ENCODE results near the gene ARID1B. TPM values are rescaled to one million over a fixed set of nuclear protein-coding genes. Genes with fewer than 3 reads are reported as not detected.

ARID1B gene
- total and polyA plus RNA-seq, 9 of the 15 experiments (the other 6 are each of a cell fraction or from before 2014, with no cell fraction given), result 12.5 to 50.5 (median 25.8) TPM

DNA sequence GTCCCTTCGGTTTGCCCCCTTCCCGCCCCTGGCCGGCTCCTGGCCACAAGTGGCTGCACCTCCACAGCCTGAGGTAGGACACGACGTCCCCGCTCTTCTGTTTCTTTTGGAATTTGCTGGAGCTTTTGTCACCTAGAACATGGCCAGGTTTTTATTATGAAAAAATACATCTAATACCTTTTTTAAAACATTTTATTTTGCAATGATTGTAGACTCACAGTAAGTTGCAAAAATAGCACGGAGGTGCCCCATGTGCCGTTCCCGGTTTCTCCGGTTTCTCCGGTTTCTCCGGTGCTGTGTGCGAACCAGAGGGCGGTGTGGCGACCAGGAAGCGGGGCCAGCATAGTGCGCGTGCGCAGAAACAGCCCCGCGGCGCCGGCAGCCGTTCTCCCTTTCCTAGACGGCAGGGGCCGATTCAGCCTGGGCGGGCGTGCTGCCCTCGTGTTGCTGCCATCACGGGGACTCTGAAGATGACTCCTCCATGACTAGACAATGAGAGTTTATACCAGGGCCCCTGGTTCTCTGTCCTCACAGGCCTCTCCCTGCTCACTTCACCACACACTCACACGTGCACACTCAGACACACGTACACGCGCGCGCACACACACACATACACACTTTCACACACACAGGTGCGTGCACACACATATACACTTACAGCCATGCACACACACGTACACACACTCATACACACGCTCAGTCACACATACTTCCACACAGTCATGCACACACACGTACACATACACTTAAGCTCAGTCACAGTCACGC lies 444.1 kb downstream of the ARID1B start (continued):
- TF ChIP-seq REST (IDR thresholded peaks at IDR 0.05; ENCODE audit: borderline replicate concordance) (peak; percentile 39; the same call in 1 of the 2 replicates), REST (CRISPR knock-in tag; IDR thresholded peaks at IDR 0.05; ENCODE audit: low read depth) (no peak), ASH1L (IDR thresholded peaks at IDR 0.05; ENCODE audit: borderline replicate concordance, low read depth, partially characterized antibody) (peak; percentile 41), HDAC6 (IDR thresholded peaks at IDR 0.05; ENCODE audit: low read depth, low read length) (no peak), FOXK2 (conservative IDR thresholded peaks at IDR 0.05 in 1 of 2, IDR thresholded peaks at IDR 0.05 in 1 of 2; ENCODE audit: low read depth in 2 of 2) (peak; percentile 50 to 78; a peak in 2 of 4 replicates), CHCHD3 (CRISPR knock-in tag; IDR thresholded peaks at IDR 0.05) (no peak), SOX6 (IDR thresholded peaks at IDR 0.05) (no peak; the same call in 1 of the 2 replicates), PRMT5 (CRISPR knock-in tag; IDR thresholded peaks at IDR 0.05) (no peak), TAF1 (IDR thresholded peaks at IDR 0.05; ENCODE audit: control insufficient read depth, extremely low read depth, insufficient read depth, low read length, severe bottlenecking) (peak; percentile 84), TCFL5 (CRISPR knock-in tag; conservative IDR thresholded peaks at IDR 0.05) (no peak), NFATC3 (IDR thresholded peaks at IDR 0.05) (no peak), BRCA1 (IDR thresholded peaks at IDR 0.05) (no peak), BRCA1 (CRISPR knock-in tag; IDR thresholded peaks at IDR 0.05) (no peak)
- TF ChIP-seq, protein P1, sequence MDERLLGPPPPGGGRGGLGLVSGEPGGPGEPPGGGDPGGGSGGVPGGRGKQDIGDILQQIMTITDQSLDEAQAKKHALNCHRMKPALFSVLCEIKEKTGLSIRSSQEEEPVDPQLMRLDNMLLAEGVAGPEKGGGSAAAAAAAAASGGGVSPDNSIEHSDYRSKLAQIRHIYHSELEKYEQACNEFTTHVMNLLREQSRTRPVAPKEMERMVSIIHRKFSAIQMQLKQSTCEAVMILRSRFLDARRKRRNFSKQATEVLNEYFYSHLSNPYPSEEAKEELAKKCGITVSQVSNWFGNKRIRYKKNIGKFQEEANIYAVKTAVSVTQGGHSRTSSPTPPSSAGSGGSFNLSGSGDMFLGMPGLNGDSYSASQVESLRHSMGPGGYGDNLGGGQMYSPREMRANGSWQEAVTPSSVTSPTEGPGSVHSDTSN (CRISPR knock-in tag; IDR thresholded peaks at IDR 0.05; ENCODE audit: low read depth), result no peak
- TF ChIP-seq, protein P1 (tag; conservative IDR thresholded peaks at IDR 0.05; ENCODE audit: low read depth), result no peak
- TF ChIP-seq, protein P2, sequence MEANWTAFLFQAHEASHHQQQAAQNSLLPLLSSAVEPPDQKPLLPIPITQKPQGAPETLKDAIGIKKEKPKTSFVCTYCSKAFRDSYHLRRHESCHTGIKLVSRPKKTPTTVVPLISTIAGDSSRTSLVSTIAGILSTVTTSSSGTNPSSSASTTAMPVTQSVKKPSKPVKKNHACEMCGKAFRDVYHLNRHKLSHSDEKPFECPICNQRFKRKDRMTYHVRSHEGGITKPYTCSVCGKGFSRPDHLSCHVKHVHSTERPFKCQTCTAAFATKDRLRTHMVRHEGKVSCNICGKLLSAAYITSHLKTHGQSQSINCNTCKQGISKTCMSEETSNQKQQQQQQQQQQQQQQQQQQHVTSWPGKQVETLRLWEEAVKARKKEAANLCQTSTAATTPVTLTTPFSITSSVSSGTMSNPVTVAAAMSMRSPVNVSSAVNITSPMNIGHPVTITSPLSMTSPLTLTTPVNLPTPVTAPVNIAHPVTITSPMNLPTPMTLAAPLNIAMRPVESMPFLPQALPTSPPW (CRISPR knock-in tag; IDR thresholded peaks at IDR 0.05), result no peak; the same call in 1 of the 2 replicates
